Muscle of back (tissue), 11 donors: ENCODE results near the gene VPS33B. TPM values are rescaled to one million over a fixed set of nuclear protein-coding genes. Genes with fewer than 3 reads are reported as not detected.

ENCODE experiments used
- DNase-seq, 3 donors: peaks; one replicate each; pipeline versions ENCODE4 v3.0.0 to v3.0.0-alpha.2; 2013
- polyA plus RNA-seq, 10 donors: library from polyadenylated mRNA; unstranded; fragments of 120-200 nt; gene quantifications; one replicate each; pipeline ENCODE4 v1.2.1, GENCODE V29; 2013; ENCODE audit not compliant: insufficient read length in 10 of 10

Gene VPS33B
- polyA plus RNA-seq, 10 donors = 7.5 to 15.5 (median 11.1) TPM

GRCh38 chr15:90952901-90953677, 69.3 kb downstream of the VPS33B start:
- DNase-seq = no peak

- DNase-seq = no peak
These were observed 71.7 kb downstream of the VPS33B start for GRCh38 chr15:90950676-90951075.

- DNase-seq = no peak
These were observed 72.3 kb downstream of the VPS33B start for GRCh38 chr15:90949979-90950675.

Other genes starting within 250 kb of the VPS33B start
- 10 to 100 TPM; 20.1 to 35.7 (median 28.3) TPM for gene FURIN, start 154.0 kb downstream of the VPS33B start, polyA plus RNA-seq
- gene FES, start 138.1 kb downstream of the VPS33B start, polyA plus RNA-seq = 10 to 100 TPM; 10.0 to 15.9 (median 11.4) TPM
- gene MAN2A2, start 119.3 kb downstream of the VPS33B start, polyA plus RNA-seq = 10 to 100 TPM; 21.2 to 44.6 (median 33.3) TPM
- gene HDDC3, start 90.0 kb downstream of the VPS33B start, polyA plus RNA-seq = 10 to 100 TPM in 4 of 10 donors, 1 to 10 TPM in 6; 8.2 to 13.7 (median 9.9) TPM
- gene UNC45A, start 87.3 kb downstream of the VPS33B start, polyA plus RNA-seq = 10 to 100 TPM; 22.6 to 35.7 (median 27.0) TPM
- 10 to 100 TPM in 9 of 10 donors, 1 to 10 TPM in 1; 9.8 to 18.6 (median 12.2) TPM for gene RCCD1, start 67.7 kb downstream of the VPS33B start, polyA plus RNA-seq
- 10 to 100 TPM; 34.1 to 72.6 (median 45.2) TPM for gene PRC1, start 28.1 kb downstream of the VPS33B start, polyA plus RNA-seq
- 1 to 10 TPM; 1.7 to 4.7 (median 3.2) TPM for gene SV2B, start 77.7 kb upstream of the VPS33B start, polyA plus RNA-seq